Measurements from ENCODE around the gene FNTB. TPM values are rescaled to one million over a fixed set of nuclear protein-coding genes. Genes with fewer than 3 reads are reported as not detected.

FNTB gene
- total and polyA plus RNA-seq, 5 donors from 2014 or later: 6.3 to 15.5 (median 7.9) TPM

DNA sequence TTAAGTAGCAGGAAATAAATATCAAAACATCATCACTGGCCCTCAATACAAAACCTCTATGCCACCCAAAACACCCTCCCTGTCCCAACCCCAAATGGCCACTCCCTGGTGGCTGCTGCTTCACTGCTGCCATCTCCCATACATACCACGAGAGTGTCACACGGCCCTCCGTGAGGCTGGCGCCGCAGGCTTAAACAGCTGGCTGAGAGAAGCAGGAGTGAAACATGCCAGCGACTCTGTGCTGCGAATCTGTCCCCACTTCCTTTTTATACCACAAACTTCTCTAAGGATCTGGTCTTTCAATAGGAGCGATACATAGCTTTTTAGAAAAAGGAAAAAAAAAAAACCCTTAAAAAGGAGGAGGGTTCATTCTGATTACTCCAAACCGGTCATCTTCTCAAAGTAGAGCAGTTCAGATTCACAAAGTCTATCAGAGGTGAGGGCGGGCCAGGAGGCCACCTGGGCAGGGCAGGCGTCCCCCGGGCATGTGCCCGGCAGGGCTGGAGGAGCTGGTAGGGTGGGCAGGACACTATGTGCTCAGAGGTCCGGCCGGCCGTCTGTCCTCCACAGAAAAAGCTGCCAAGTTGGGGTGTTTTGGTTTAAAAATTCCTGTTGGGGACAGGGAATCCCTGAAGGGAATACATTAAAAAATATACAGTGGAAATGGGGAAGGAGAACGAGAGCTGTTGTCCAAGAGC is 89.1 kb downstream of the FNTB start:
- H3K27ac Mint-ChIP-seq: peak overlapping the region in 2 of 3 donors; percentile 42 to 46
- DNase-seq (no peak), ATAC-seq (ENCODE audit: low read depth in 2 of 2) (no peak)
- Histone ChIP-seq H3K4me1 (ENCODE audit: control insufficient read depth, insufficient read depth, low read length, poor library complexity, severe bottlenecking) (peaks cover 23% of the 10 kb centered on the region), H3K4me3 (ENCODE audit: low read depth, low read length) (no peak overlapping the region), H3K36me3 (ENCODE audit: control insufficient read depth, insufficient read depth, low read length) (peaks cover 89% of the 10 kb centered on the region), H3K9me3 (ENCODE audit: control insufficient read depth in 2 of 2, low read length in 2 of 2) (no peaks in the 10 kb centered on the region), H3K27ac (ENCODE audit: insufficient read depth, low read length, poor library complexity, severe bottlenecking) (no peak overlapping the region), H3K27me3 (ENCODE audit: control insufficient read depth, insufficient read depth, low read length) (no peaks in the 10 kb centered on the region)
- H3K4me3 Mint-ChIP-seq: peak overlapping the region in 1 of 4 donors; percentile 38
- peaks cover 54% of the 10 kb centered on the region for H3K36me3 Mint-ChIP-seq
- H3K9me3 Mint-ChIP-seq: peaks cover 0 to 1% (median 0%) of the 10 kb centered on the region in 7 donors
- peaks cover 19 to 52% (median 46%) of the 10 kb centered on the region in 4 donors for H3K4me1 Mint-ChIP-seq
- no peaks in the 10 kb centered on the region for H3K27me3 Mint-ChIP-seq

DNA sequence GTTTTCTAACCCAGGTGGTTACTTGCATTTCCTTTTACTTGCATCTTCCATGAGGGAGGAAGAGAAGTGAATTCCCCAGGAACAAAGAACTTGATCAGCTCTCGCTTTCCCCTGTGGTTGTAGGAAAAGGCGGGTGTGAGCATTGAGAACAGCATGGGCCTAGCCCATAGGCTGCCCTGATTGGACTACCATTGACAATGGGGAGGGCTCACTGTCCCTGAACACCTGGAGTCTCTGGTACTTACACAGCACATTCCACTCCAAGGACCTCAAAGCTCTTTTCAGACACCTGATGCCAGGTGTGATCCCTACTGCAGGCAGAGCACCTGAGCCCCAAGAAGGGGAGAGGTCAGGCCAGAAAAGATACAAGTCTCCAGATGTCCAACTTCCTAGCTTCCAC is 90.6 kb downstream of the FNTB start:
- DNase-seq (no peak), ATAC-seq (ENCODE audit: low read depth in 2 of 2) (no peak)
- Histone ChIP-seq H3K36me3 (ENCODE audit: control insufficient read depth, insufficient read depth, low read length) (peaks cover 94% of the 10 kb centered on the region), H3K27me3 (ENCODE audit: control insufficient read depth, insufficient read depth, low read length) (no peaks in the 10 kb centered on the region), H3K4me3 (ENCODE audit: low read depth, low read length) (no peak overlapping the region), H3K4me1 (ENCODE audit: control insufficient read depth, insufficient read depth, low read length, poor library complexity, severe bottlenecking) (peaks cover 35% of the 10 kb centered on the region), H3K9me3 (ENCODE audit: control insufficient read depth in 2 of 2, low read length in 2 of 2) (no peaks in the 10 kb centered on the region), H3K27ac (ENCODE audit: insufficient read depth, low read length, poor library complexity, severe bottlenecking) (no peak overlapping the region)
- Mint-ChIP-seq H3K27me3 (no peaks in the 10 kb centered on the region), H3K36me3 (peaks cover 67% of the 10 kb centered on the region), H3K9me3 (peaks cover 0 to 1% (median 0%) of the 10 kb centered on the region in 7 donors), H3K4me3 (no peak overlapping the region), H3K27ac (peak overlapping the region in 1 of 3 donors; percentile 54), H3K4me1 (peaks cover 28 to 62% (median 57%) of the 10 kb centered on the region in 4 donors)

DNA sequence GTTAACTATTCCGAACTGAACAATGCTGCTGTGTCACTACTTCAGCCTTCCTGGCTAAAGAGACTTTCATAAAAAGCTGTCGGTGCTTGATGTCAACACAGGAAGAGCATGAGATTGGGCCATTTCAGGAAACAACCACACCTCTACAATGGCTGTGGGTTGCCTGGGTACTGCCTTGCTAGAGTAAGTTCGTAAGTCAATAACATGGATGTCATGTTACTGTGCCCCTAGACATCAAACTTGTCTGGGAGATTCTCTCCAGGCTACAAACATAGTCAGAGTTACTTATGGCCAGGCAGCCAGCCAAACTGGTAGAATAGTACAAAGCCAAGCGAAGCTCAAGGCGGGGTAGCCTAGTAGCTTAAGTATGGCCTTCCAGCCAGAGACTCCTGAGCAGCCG is 92.5 kb downstream of the FNTB start:
- Mint-ChIP-seq H3K36me3 (peaks cover 72% of the 10 kb centered on the region), H3K27me3 (no peaks in the 10 kb centered on the region), H3K4me3 (peak overlapping the region in 3 of 4 donors; percentile 17 to 69 (median 33)), H3K9me3 (peaks cover 0 to 4% (median 0%) of the 10 kb centered on the region in 7 donors), H3K27ac (peak overlapping the region; percentile 0 to 77 (median 68)), H3K4me1 (peaks cover 28 to 74% (median 67%) of the 10 kb centered on the region in 4 donors)
- DNase-seq: peak in 1 of 3 donors; percentile 67
- Histone ChIP-seq H3K4me1 (ENCODE audit: control insufficient read depth, insufficient read depth, low read length, poor library complexity, severe bottlenecking) (peaks cover 35% of the 10 kb centered on the region), H3K4me3 (ENCODE audit: low read depth, low read length) (peak overlapping the region; percentile 33), H3K9me3 (ENCODE audit: control insufficient read depth in 2 of 2, low read length in 2 of 2) (no peaks in the 10 kb centered on the region), H3K27me3 (ENCODE audit: control insufficient read depth, insufficient read depth, low read length) (no peaks in the 10 kb centered on the region), H3K27ac (ENCODE audit: insufficient read depth, low read length, poor library complexity, severe bottlenecking) (no peak overlapping the region), H3K36me3 (ENCODE audit: control insufficient read depth, insufficient read depth, low read length) (peaks cover 95% of the 10 kb centered on the region)
- ATAC-seq (ENCODE audit: low read depth in 2 of 2): peak in 1 of 2 donors; percentile 40

DNA sequence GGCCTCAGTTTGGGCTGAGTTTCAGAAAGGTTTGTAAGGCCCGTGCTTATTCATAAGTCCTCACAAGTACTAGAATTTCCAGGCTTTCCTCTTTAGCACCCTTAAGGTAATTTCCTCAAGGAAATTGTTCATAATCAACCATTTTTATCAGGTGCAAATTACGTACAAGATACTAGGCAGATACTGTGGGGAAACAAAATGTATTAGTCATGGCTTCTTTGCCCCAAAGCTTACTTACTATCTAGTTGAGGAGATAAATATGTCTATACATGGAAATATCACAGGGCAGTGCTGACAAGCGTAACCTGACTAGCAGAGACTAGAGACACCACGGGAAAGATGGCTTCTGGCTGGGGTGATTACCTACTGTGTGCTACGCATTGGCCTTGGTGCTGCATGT is 93.1 kb downstream of the FNTB start:
- peaks cover 40% of the 10 kb centered on the region for H3K4me1 ChIP-seq (ENCODE audit: control insufficient read depth, insufficient read depth, low read length, poor library complexity, severe bottlenecking)
- peaks cover 72% of the 10 kb centered on the region for H3K36me3 Mint-ChIP-seq

DNA sequence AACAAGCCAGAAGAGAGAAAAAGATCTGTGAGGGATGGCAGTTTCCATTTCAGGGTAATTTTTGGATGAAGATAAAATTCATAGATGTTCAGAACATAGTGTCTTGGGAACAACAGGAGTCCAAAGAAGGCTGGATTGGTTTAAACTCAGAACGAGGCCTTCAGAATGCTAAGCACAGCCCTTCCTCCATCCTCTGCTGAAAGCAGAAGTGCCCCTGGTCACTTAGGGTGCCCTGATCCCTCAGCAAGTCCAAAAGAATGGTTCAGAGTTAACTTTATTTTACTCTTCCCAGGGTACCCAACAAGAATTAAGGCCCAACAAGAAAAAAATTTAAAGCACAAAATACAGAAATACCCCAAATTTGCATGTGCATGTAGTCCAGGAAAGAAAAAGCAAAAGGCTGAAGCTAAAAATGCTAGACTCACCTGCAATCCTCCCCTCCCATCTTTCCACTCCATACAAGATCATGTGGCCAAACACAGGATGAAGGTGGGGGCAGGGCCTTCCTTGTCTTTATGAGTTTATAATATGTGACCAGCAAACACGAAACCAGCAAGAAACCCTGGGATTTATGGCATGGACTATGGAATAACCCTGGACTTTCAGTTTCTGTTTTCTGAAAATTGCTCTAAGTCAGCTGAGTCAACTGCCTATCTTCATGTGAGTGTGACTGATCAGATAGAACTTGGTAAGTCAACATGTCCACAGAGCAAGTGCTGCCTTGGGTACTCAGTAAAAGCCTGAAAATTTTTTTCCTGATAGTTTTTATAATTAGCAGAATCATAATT is 94.5 kb downstream of the FNTB start:
- H3K4me1 Mint-ChIP-seq: peaks cover 27 to 75% (median 69%) of the 10 kb centered on the region in 4 donors
- Histone ChIP-seq H3K4me3 (ENCODE audit: low read depth, low read length) (peak overlapping the region; percentile 22), H3K27me3 (ENCODE audit: control insufficient read depth, insufficient read depth, low read length) (no peaks in the 10 kb centered on the region), H3K4me1 (ENCODE audit: control insufficient read depth, insufficient read depth, low read length, poor library complexity, severe bottlenecking) (peaks cover 37% of the 10 kb centered on the region), H3K36me3 (ENCODE audit: control insufficient read depth, insufficient read depth, low read length) (peaks cover 89% of the 10 kb centered on the region), H3K9me3 (ENCODE audit: control insufficient read depth in 2 of 2, low read length in 2 of 2) (no peaks in the 10 kb centered on the region), H3K27ac (ENCODE audit: insufficient read depth, low read length, poor library complexity, severe bottlenecking) (no peak overlapping the region)
- no peak for ATAC-seq (ENCODE audit: low read depth in 2 of 2)
- no peak for DNase-seq
- no peaks in the 10 kb centered on the region for H3K27me3 Mint-ChIP-seq
- H3K27ac Mint-ChIP-seq: peak overlapping the region; percentile 73 to 84 (median 77)
- H3K4me3 Mint-ChIP-seq: peak overlapping the region in 3 of 4 donors; percentile 34 to 61 (median 59)
- H3K36me3 Mint-ChIP-seq: peaks cover 73% of the 10 kb centered on the region
- H3K9me3 Mint-ChIP-seq: peaks cover 0 to 2% (median 0%) of the 10 kb centered on the region in 7 donors

More for the DNA sequence above, 93.1 kb downstream of the FNTB start:
- H3K27me3 Mint-ChIP-seq: no peaks in the 10 kb centered on the region
- peak overlapping the region; percentile 33 for H3K4me3 ChIP-seq (ENCODE audit: low read depth, low read length)
- H3K9me3 ChIP-seq (ENCODE audit: control insufficient read depth in 2 of 2, low read length in 2 of 2): no peaks in the 10 kb centered on the region
- DNase-seq (no peak), ATAC-seq (ENCODE audit: low read depth in 2 of 2) (no peak)
- H3K36me3 ChIP-seq (ENCODE audit: control insufficient read depth, insufficient read depth, low read length): peaks cover 95% of the 10 kb centered on the region
- peaks cover 0 to 4% (median 0%) of the 10 kb centered on the region in 7 donors for H3K9me3 Mint-ChIP-seq
- peak overlapping the region in 2 of 4 donors; percentile 16 to 17 for H3K4me3 Mint-ChIP-seq
- no peaks in the 10 kb centered on the region for H3K27me3 ChIP-seq (ENCODE audit: control insufficient read depth, insufficient read depth, low read length)
- H3K4me1 Mint-ChIP-seq: peaks cover 28 to 75% (median 67%) of the 10 kb centered on the region in 4 donors
- H3K27ac Mint-ChIP-seq: peak overlapping the region; percentile 0 to 77 (median 47)
- no peak overlapping the region for H3K27ac ChIP-seq (ENCODE audit: insufficient read depth, low read length, poor library complexity, severe bottlenecking)

DNA sequence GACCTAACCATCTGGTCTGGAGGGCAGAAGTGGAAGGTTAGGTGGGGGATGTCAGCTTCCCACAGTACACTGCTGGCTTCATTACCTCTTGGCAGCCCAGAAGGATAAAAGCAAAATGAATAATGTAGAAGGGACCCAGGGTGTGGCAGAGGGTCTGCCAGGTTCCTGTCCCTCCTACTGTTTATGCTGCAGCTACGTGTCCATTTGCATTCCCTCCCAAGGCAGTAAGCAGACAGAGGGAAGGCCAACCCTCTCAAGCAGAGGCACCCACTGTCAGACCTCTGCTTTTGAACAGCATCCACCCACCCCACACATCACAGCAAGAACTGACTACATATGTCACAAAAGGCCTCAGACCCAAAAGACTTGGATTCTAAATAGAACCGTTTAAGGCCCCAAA is 96.2 kb downstream of the FNTB start:
- no peak for DNase-seq
- Histone ChIP-seq H3K27me3 (ENCODE audit: control insufficient read depth, insufficient read depth, low read length) (no peaks in the 10 kb centered on the region), H3K4me3 (ENCODE audit: low read depth, low read length) (no peak overlapping the region), H3K4me1 (ENCODE audit: control insufficient read depth, insufficient read depth, low read length, poor library complexity, severe bottlenecking) (peaks cover 37% of the 10 kb centered on the region), H3K36me3 (ENCODE audit: control insufficient read depth, insufficient read depth, low read length) (peaks cover 87% of the 10 kb centered on the region), H3K27ac (ENCODE audit: insufficient read depth, low read length, poor library complexity, severe bottlenecking) (no peak overlapping the region), H3K9me3 (ENCODE audit: control insufficient read depth in 2 of 2, low read length in 2 of 2) (peaks cover 0 to under 1% of the 10 kb centered on the region in 2 experiments)
- ATAC-seq (ENCODE audit: low read depth in 2 of 2): no peak
- Mint-ChIP-seq H3K9me3 (peaks cover 0 to 6% (median 1%) of the 10 kb centered on the region in 7 donors), H3K27me3 (no peaks in the 10 kb centered on the region), H3K36me3 (peaks cover 81% of the 10 kb centered on the region), H3K4me3 (peak overlapping the region in 2 of 4 donors; percentile 16 to 35), H3K27ac (peak overlapping the region in 2 of 3 donors; percentile 58 to 85), H3K4me1 (peaks cover 27 to 85% (median 72%) of the 10 kb centered on the region in 4 donors)

DNA sequence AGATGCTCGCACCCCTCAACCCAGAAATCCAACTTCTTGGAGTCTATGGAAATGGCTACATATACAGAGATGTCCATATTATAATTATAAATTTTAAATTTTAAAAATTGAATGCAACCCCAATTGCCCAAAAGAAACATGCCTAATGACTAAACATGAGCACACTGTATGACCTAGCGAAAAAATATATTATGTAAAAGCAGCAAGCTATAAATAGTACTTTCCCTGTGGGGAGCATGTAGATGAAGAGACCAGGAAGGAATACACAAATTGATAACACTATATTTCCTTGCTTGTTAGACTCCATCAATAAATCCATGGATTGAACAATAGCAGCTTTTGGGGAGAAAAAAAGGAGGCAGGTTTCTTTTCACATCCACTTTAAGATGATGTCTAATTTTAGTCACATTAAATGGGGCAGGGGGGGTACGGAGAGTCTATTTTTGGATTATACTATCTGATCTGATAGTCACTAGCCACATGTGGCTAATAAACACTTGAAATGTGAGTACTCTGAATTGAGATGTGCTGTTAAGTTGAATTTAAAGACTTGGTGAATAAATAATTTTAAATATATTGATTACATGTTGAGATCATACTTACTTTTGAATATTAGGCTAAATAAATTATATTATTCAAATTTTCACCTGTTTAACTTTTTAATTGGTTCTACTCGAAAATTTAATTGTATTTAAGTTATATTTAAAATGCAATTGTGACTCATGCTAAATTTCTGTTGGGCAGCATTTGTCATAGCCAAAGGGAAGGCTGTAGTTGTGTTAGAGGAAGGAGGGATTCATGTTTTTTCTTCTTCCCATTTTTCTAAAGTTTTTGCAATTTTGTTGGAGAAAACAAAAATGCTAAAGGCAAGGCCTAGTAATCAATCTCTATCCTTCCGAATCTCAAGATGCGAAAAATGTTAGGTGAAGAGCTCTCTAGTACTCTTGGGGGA is 98.1 kb downstream of the FNTB start:
- Histone ChIP-seq H3K4me1 (ENCODE audit: control insufficient read depth, insufficient read depth, low read length, poor library complexity, severe bottlenecking) (peaks cover 33% of the 10 kb centered on the region), H3K4me3 (ENCODE audit: low read depth, low read length) (no peak overlapping the region), H3K27me3 (ENCODE audit: control insufficient read depth, insufficient read depth, low read length) (no peaks in the 10 kb centered on the region), H3K36me3 (ENCODE audit: control insufficient read depth, insufficient read depth, low read length) (peaks cover 89% of the 10 kb centered on the region), H3K9me3 (ENCODE audit: control insufficient read depth in 2 of 2, low read length in 2 of 2) (peaks cover 3 to 5% of the 10 kb centered on the region in 2 experiments), H3K27ac (ENCODE audit: insufficient read depth, low read length, poor library complexity, severe bottlenecking) (no peak overlapping the region)
- ATAC-seq (ENCODE audit: low read depth in 2 of 2) (no peak), DNase-seq (no peak)
- H3K27me3 Mint-ChIP-seq: no peaks in the 10 kb centered on the region
- H3K9me3 Mint-ChIP-seq: peaks cover 0 to 7% (median 2%) of the 10 kb centered on the region in 7 donors
- peak overlapping the region in 2 of 3 donors; percentile 1 to 58 for H3K27ac Mint-ChIP-seq
- peak overlapping the region in 1 of 4 donors; percentile 31 for H3K4me3 Mint-ChIP-seq
- H3K4me1 Mint-ChIP-seq: peaks cover 25 to 83% (median 67%) of the 10 kb centered on the region in 4 donors
- H3K36me3 Mint-ChIP-seq: peaks cover 83% of the 10 kb centered on the region

Measured in CD4-positive, CD25-positive, alpha-beta regulatory T cell (primary cell).